Activated naive CD4-positive, alpha-beta T cell treated with anti-CD3 and anti-CD28 coated beads, Interleukin-2, amount 10 ng/mL, durations not matched to agents 5 hours and 36 hours (primary cell): ENCODE measurements around the gene AGPAT3. TPM values are rescaled to one million over a fixed set of nuclear protein-coding genes. Genes with fewer than 3 reads are reported as not detected.

Experiments used
- total RNA-seq, 2 experiments: library from RNA; stranded (reverse); gene quantifications; one replicate each; pipeline ENCODE4 v1.2.3, GENCODE V29; 2021

The AGPAT3 gene
- 10 to 100 TPM; 64.4 to 73.6 TPM for total RNA-seq

GRCh38 chr21:43864962-43865539 lies at the start of gene AGPAT3:
AGPAT3 (plus strand) TSS chr21:43865223; CDS start chr21:43959682, 94,459 bp downstream.

GRCh38 chr21:44011579-44012473 lies 146.8 kb downstream of the AGPAT3 start, which contains the start of gene TRAPPC10:
TRAPPC10 (plus strand) TSS chr21:44012309; CDS start chr21:44012494, 185 bp downstream.

Other genes starting within 250 kb of the AGPAT3 start
- under 1 TPM; 0.30 to 0.58 TPM for gene HSF2BP, start 205.7 kb upstream of the AGPAT3 start, total RNA-seq
- 10 to 100 TPM; 45.1 to 47.7 TPM for gene RRP1B, start 205.7 kb upstream of the AGPAT3 start, total RNA-seq
- 10 to 100 TPM; 81.9 to 83.4 TPM for gene PDXK, start 146.1 kb upstream of the AGPAT3 start, total RNA-seq
- gene CSTB, start 88.9 kb upstream of the AGPAT3 start, total RNA-seq = 10 to 100 TPM; 68.3 to 74.3 TPM
- 10 to 100 TPM; 25.1 to 26.8 TPM for gene RRP1, start 75.6 kb upstream of the AGPAT3 start, total RNA-seq
- 10 to 100 TPM; 71.1 TPM for gene TRAPPC10, start 147.1 kb downstream of the AGPAT3 start, total RNA-seq
- 10 to 100 TPM; 19.0 to 21.6 TPM for gene PWP2, start 242.2 kb downstream of the AGPAT3 start, total RNA-seq